Adrenal gland (tissue), 5 donors: ENCODE data around the gene STK39.

Experiments used
- CTCF ChIP-seq, 6 experiments: fragments of 450-650 bp in 4 of 6; fragments of 200-600 bp in 2 of 6; sonication (generic) in 1 of 6; IDR thresholded peaks; 1 replicate in 5 of 6; 2 replicates in 1 of 6; pipeline versions ENCODE4 v1.5.1 to v1.8.0; 2016 to 2021; ENCODE audit warnings: antibody characterized with exemption in 6 of 6, mild to moderate bottlenecking in 2 of 6, moderate library complexity in 1 of 6
- POLR2A ChIP-seq, 2 donors: fragments of 450-650 bp; IDR thresholded peaks; one replicate each; pipeline ENCODE4 v1.6.1; 2017; ENCODE audit warnings: antibody characterized with exemption in 2 of 2, mild to moderate bottlenecking in 2 of 2, moderate library complexity in 1 of 2
- donor health status: DM: no; HTN: no; CAD: no.

GRCh38 chr2:168028362-168028761, 219.0 kb downstream of the STK39 start:
- no peak for TF ChIP-seq CTCF (IDR thresholded peaks at IDR 0.05)
- no peak for TF ChIP-seq POLR2A (IDR thresholded peaks at IDR 0.05)
